Adipocyte (in vitro differentiated cells): ENCODE results near the gene PIGU.
A peak's percentile ranks its signal among the peaks of the same experiment; 100 is the strongest.

Experiments
- DNase-seq: peaks from one replicate; pipeline ENCODE4 v3.0.0-alpha.2; 2015; ENCODE audit warnings: low read depth
- H3K27me3 ChIP-seq: replicated peaks from 2 replicates; pipeline ENCODE4 v1.7.0; 2013; ENCODE audit warnings: mild to moderate bottlenecking, low read length, moderate library complexity; ENCODE audit not compliant: control insufficient read depth, insufficient read depth
- H3K36me3 ChIP-seq: 2 replicates; pipeline ENCODE4 v1.7.0; 2013; ENCODE audit warnings: low read length, mild to moderate bottlenecking, moderate library complexity; ENCODE audit not compliant: control insufficient read depth, insufficient read depth, severe bottlenecking
- H3K4me1 ChIP-seq: 2 replicates; pipeline ENCODE4 v1.7.0; 2013; ENCODE audit warnings: mild to moderate bottlenecking, low read length, moderate library complexity; ENCODE audit not compliant: control insufficient read depth, insufficient read depth
- H3K4me3 ChIP-seq: 2 replicates; pipeline ENCODE4 v1.7.0; 2013; ENCODE audit warnings: mild to moderate bottlenecking, low read length, moderate library complexity
- H3K9ac ChIP-seq: 2 replicates; pipeline ENCODE4 v1.7.0; 2013; ENCODE audit warnings: mild to moderate bottlenecking, low read length, moderate library complexity
- H3K9me3 ChIP-seq: 2 replicates; pipeline ENCODE4 v1.7.0; 2013; ENCODE audit warnings: mild to moderate bottlenecking, low read length, moderate library complexity; ENCODE audit not compliant: control insufficient read depth

Gene PIGU

GRCh38 chr20:34712525-34713192 lies 35.8 kb upstream of the PIGU start:
- Histone ChIP-seq H3K9ac (no peak overlapping the region), H3K4me3 (no peak overlapping the region), H3K36me3 (peaks cover 19% of the 10 kb centered on the region), H3K27me3 (no peaks in the 10 kb centered on the region), H3K9me3 (no peaks in the 10 kb centered on the region), H3K4me1 (peaks cover 24% of the 10 kb centered on the region)
- DNase-seq = no peak

GRCh38 chr20:34711813-34712430 lies 35.0 kb upstream of the PIGU start:
- H3K27me3 ChIP-seq = no peaks in the 10 kb centered on the region
- H3K4me3 ChIP-seq = no peak overlapping the region
- H3K9me3 ChIP-seq = no peaks in the 10 kb centered on the region
- no peak overlapping the region for H3K9ac ChIP-seq
- H3K36me3 ChIP-seq = peaks cover 16% of the 10 kb centered on the region
- no peak for DNase-seq
- H3K4me1 ChIP-seq = peaks cover 24% of the 10 kb centered on the region

GRCh38 chr20:34710861-34711574 lies 34.1 kb upstream of the PIGU start:
- Histone ChIP-seq H3K9me3 (no peaks in the 10 kb centered on the region), H3K27me3 (no peaks in the 10 kb centered on the region), H3K4me1 (peaks cover 28% of the 10 kb centered on the region), H3K9ac (no peak overlapping the region), H3K36me3 (peaks cover 16% of the 10 kb centered on the region), H3K4me3 (no peak overlapping the region)
- no peak for DNase-seq

- H3K4me3 ChIP-seq = no peak overlapping the region
These were observed 33.6 kb upstream of the PIGU start for GRCh38 chr20:34710568-34710839.

GRCh38 chr20:34709831-34710567 lies 33.1 kb upstream of the PIGU start:
- Histone ChIP-seq H3K4me1 (peaks cover 32% of the 10 kb centered on the region), H3K27me3 (no peaks in the 10 kb centered on the region), H3K9ac (peak overlapping the region; percentile 74), H3K36me3 (peaks cover 16% of the 10 kb centered on the region), H3K4me3 (peak overlapping the region; percentile 78), H3K9me3 (no peaks in the 10 kb centered on the region)
- peak; percentile 85 for DNase-seq

More at GRCh38 chr20:34710568-34710839, 33.6 kb upstream of the PIGU start:
- no peaks in the 10 kb centered on the region for H3K27me3 ChIP-seq
- no peak for DNase-seq
- H3K9ac ChIP-seq = no peak overlapping the region
- H3K4me1 ChIP-seq = peaks cover 31% of the 10 kb centered on the region
- peaks cover 16% of the 10 kb centered on the region for H3K36me3 ChIP-seq
- no peaks in the 10 kb centered on the region for H3K9me3 ChIP-seq

- peaks cover 12% of the 10 kb centered on the region for H3K36me3 ChIP-seq
- no peaks in the 10 kb centered on the region for H3K9me3 ChIP-seq
- H3K4me1 ChIP-seq = peaks cover 35% of the 10 kb centered on the region
- no peaks in the 10 kb centered on the region for H3K27me3 ChIP-seq
- peak overlapping the region; percentile 78 for H3K4me3 ChIP-seq
- peak; percentile 91 for DNase-seq
- peak overlapping the region; percentile 74 for H3K9ac ChIP-seq
These were observed 32.3 kb upstream of the PIGU start for GRCh38 chr20:34709044-34709830.

- no peaks in the 10 kb centered on the region for H3K9me3 ChIP-seq
- no peaks in the 10 kb centered on the region for H3K27me3 ChIP-seq
- peaks cover 34% of the 10 kb centered on the region for H3K4me1 ChIP-seq
- peak overlapping the region; percentile 74 for H3K9ac ChIP-seq
- peak; percentile 63 for DNase-seq
- peak overlapping the region; percentile 78 for H3K4me3 ChIP-seq
- H3K36me3 ChIP-seq = peaks cover 9% of the 10 kb centered on the region
These were observed 31.7 kb upstream of the PIGU start for GRCh38 chr20:34708621-34709043.

- H3K9me3 ChIP-seq = no peaks in the 10 kb centered on the region
- DNase-seq = no peak
- H3K9ac ChIP-seq = no peak overlapping the region
- H3K4me3 ChIP-seq = no peak overlapping the region
- peaks cover 6% of the 10 kb centered on the region for H3K27me3 ChIP-seq
- H3K4me1 ChIP-seq = peaks cover 33% of the 10 kb centered on the region
- H3K36me3 ChIP-seq = no peaks in the 10 kb centered on the region
These were observed 30.3 kb upstream of the PIGU start for GRCh38 chr20:34706912-34707784.

- Histone ChIP-seq H3K4me1 (peaks cover 33% of the 10 kb centered on the region), H3K27me3 (peaks cover 8% of the 10 kb centered on the region), H3K9me3 (no peaks in the 10 kb centered on the region), H3K9ac (peak overlapping the region; percentile 92), H3K4me3 (peak overlapping the region; percentile 94), H3K36me3 (no peaks in the 10 kb centered on the region)
- no peak for DNase-seq
These were observed 29.5 kb upstream of the PIGU start for GRCh38 chr20:34706302-34706875.
